Nephron (organoid): Measurements from ENCODE around the gene PLCB4.

Experiments used
- H3K27ac Mint-ChIP-seq, 3 experiments: 2 replicates each; pipeline ENCODE4 v1.8.0; 2020; ENCODE audit warnings: mixed read lengths in 3 of 3, mild to moderate bottlenecking in 2 of 3, moderate library complexity in 1 of 3
- H3K27me3 Mint-ChIP-seq: 2 replicates; pipeline ENCODE4 v1.8.0; 2021; ENCODE audit warnings: low read depth, mild to moderate bottlenecking, moderate library complexity, mixed read lengths
- H3K36me3 Mint-ChIP-seq: 2 replicates; pipeline ENCODE4 v1.8.0; 2020; ENCODE audit warnings: low read depth, mixed read lengths
- H3K4me1 Mint-ChIP-seq: 2 replicates; pipeline ENCODE4 v1.8.0; 2020; ENCODE audit warnings: mixed read lengths
- H3K4me3 Mint-ChIP-seq, 3 experiments: 2 replicates each; pipeline ENCODE4 v1.8.0; 2020; ENCODE audit warnings: mild to moderate bottlenecking in 3 of 3, mixed read lengths in 3 of 3, moderate library complexity in 2 of 3
- H3K9me3 Mint-ChIP-seq: 2 replicates; pipeline ENCODE4 v1.8.0; 2020; ENCODE audit warnings: mixed read lengths
- TF ChIP-seq, protein P1 (sequence below), 3 experiments: fragments of 200-600 bp; sonication (generic); IDR thresholded peaks; one replicate each; pipeline ENCODE4 v1.5.0; 2021; ENCODE audit warnings: antibody characterized with exemption in 3 of 3; ENCODE audit not compliant: unreplicated experiment in 3 of 3

Gene PLCB4

GRCh38 chr20:9330151-9330550 is 261.3 kb downstream of the PLCB4 start:
- TF ChIP-seq, protein P1, sequence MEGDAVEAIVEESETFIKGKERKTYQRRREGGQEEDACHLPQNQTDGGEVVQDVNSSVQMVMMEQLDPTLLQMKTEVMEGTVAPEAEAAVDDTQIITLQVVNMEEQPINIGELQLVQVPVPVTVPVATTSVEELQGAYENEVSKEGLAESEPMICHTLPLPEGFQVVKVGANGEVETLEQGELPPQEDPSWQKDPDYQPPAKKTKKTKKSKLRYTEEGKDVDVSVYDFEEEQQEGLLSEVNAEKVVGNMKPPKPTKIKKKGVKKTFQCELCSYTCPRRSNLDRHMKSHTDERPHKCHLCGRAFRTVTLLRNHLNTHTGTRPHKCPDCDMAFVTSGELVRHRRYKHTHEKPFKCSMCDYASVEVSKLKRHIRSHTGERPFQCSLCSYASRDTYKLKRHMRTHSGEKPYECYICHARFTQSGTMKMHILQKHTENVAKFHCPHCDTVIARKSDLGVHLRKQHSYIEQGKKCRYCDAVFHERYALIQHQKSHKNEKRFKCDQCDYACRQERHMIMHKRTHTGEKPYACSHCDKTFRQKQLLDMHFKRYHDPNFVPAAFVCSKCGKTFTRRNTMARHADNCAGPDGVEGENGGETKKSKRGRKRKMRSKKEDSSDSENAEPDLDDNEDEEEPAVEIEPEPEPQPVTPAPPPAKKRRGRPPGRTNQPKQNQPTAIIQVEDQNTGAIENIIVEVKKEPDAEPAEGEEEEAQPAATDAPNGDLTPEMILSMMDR (IDR thresholded peaks at IDR 0.05; ENCODE audit: unreplicated experiment in 3 of 3), result no peak
- Mint-ChIP-seq H3K9me3 (no peaks in the 10 kb centered on the region), H3K4me3 (no peak overlapping the region), H3K36me3 (no peaks in the 10 kb centered on the region), H3K4me1 (peaks cover 4% of the 10 kb centered on the region), H3K27ac (no peak overlapping the region), H3K27me3 (peaks cover 5% of the 10 kb centered on the region)

GRCh38 chr20:9331707-9332435 is 263.0 kb downstream of the PLCB4 start:
- no peaks in the 10 kb centered on the region for H3K9me3 Mint-ChIP-seq
- H3K4me3 Mint-ChIP-seq, result no peak overlapping the region
- no peak overlapping the region for H3K27ac Mint-ChIP-seq
- no peaks in the 10 kb centered on the region for H3K36me3 Mint-ChIP-seq
- H3K4me1 Mint-ChIP-seq, result no peaks in the 10 kb centered on the region
- no peaks in the 10 kb centered on the region for H3K27me3 Mint-ChIP-seq
- TF ChIP-seq, protein P1 (IDR thresholded peaks at IDR 0.05; ENCODE audit: unreplicated experiment in 3 of 3), result no peak

DNA sequence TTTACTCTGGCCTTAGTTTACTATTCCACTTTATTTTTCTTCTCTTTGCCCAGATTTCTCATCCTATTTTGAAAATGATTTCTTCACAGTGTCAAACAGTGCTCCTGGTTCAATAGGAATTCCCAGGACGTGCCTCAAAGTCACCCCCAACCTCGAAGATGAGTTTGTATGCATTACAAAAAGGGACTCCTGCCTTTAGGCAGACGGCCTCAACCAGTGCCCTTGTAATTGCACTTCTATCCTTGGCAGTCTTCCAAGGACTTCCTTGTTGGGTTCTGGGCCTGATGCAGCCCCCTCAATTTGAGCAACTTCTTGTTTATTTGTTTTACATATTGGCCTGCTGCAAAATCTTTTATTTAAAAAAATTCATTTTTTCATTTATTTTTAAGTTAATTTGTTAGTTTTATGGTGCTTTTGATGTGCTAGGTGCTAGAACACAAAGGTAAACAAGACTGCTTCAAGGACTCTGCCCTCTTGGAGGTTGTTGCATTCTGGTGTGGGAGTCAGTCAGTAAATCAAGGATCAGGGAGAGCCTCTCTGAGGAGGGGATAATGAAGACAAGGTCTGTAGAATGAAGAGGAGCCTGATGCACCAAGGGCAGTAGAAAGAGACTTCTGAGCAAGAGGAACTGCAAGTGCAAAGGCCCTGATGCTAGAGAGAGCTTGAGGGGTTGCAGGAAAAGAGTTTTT is 264.0 kb downstream of the PLCB4 start:
- Mint-ChIP-seq H3K4me3 (no peak overlapping the region), H3K9me3 (no peaks in the 10 kb centered on the region), H3K27ac (no peak overlapping the region), H3K27me3 (no peaks in the 10 kb centered on the region), H3K36me3 (no peaks in the 10 kb centered on the region), H3K4me1 (no peaks in the 10 kb centered on the region)
- TF ChIP-seq, protein P1 (IDR thresholded peaks at IDR 0.05; ENCODE audit: unreplicated experiment in 3 of 3), result no peak

- H3K27me3 Mint-ChIP-seq, result no peaks in the 10 kb centered on the region
- H3K36me3 Mint-ChIP-seq, result no peaks in the 10 kb centered on the region
- no peaks in the 10 kb centered on the region for H3K9me3 Mint-ChIP-seq
- H3K4me3 Mint-ChIP-seq, result no peak overlapping the region
- TF ChIP-seq, protein P1 (IDR thresholded peaks at IDR 0.05; ENCODE audit: unreplicated experiment in 3 of 3), result no peak
- no peak overlapping the region for H3K27ac Mint-ChIP-seq
- no peaks in the 10 kb centered on the region for H3K4me1 Mint-ChIP-seq
Measured at GRCh38 chr20:9334866-9335265, 266.0 kb downstream of the PLCB4 start.

DNA sequence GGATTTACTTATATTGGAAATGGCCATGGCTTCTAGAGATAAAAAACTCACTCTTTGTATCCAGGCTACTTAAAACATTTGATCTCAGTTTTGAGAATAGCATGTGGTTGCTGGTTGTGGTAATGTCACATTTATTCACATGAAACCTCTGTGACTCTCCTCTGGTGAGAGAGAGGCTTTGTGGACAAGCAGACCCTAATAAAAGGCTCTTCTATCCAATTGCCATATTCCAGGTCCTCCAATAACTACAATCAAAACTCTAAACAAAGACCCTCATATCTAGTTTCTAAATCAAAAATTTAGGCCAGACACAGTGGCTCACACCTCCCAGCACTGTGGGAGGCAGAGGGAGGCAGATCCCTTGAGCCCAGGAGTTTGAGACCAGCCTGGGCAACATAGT is 269.2 kb downstream of the PLCB4 start:
- H3K27me3 Mint-ChIP-seq, result no peaks in the 10 kb centered on the region
- H3K4me3 Mint-ChIP-seq, result no peak overlapping the region
- no peaks in the 10 kb centered on the region for H3K9me3 Mint-ChIP-seq
- no peak overlapping the region for H3K27ac Mint-ChIP-seq
- H3K4me1 Mint-ChIP-seq, result peaks cover 8% of the 10 kb centered on the region
- H3K36me3 Mint-ChIP-seq, result peaks cover 3% of the 10 kb centered on the region
- TF ChIP-seq, protein P1 (IDR thresholded peaks at IDR 0.05; ENCODE audit: unreplicated experiment in 3 of 3), result no peak
